CD4-positive, alpha-beta T cell treated with Interleukin-1 beta for 1 hour (primary cell): ENCODE measurements around the gene ERBB4.
"Not testable (repeated sequence)": the region's sequence is repeated elsewhere in the genome, so short reads cannot be mapped to it uniquely, and the experiment has no call there.

Source experiments
- DNase-seq, 2 donors: peaks; one replicate each; pipeline ENCODE4 v3.0.0-alpha.2; 2020 to 2022

The ERBB4 gene

DNA sequence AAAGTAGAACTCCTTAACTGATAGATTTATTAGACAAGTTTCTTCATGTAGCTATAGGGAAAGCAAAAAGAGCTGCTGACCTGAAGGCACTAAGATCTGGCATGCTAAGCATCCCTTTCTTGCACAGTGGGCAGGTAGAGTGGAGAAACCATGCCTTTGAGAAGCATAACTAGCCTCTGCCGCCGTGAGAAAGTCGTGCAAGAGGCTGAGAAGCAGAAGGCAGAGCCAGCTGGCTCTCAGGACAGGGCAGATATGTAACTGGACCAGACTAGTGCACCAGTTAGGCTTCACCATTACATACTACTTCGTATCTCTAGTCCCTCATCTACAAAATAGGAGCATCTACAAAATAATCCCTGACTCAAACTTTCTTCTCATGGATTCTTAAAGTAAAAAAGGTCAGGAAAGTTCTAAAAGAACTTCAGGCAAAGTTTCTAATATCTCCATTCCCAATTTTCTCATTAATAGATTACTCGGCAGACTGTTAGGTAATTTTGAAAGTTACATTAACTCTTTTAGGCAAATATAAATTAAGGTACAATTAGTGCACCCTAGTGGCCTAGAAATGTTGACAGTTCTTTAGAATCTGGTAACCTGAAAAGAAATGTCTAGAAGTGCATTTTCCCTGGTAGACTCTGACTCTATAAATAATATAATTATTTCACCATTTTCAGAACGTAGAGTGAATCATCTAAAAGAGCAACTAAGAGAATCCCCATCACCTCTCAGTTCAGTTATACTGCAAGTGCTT lies 10.3 kb downstream of the ERBB4 start:
- no peak for DNase-seq

DNA sequence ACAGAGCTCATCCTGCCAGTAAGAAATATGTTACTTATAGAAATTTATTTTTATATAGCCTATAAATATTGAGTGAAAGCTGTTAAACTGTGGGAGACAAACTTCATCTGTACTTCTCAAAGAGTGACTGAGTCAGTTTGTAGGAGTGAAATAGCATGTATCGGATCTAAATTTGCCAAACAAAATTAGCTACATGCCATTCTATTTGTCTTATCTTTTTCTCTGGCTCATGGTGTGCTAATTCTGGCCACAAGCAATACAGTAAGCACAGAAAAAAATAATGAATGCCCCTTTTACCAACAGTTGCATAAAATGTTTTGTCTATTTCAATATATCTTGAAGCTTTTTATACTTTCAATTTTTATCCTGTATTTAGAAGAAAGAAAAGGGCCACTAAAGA lies 12.5 kb downstream of the ERBB4 start:
- no peak for DNase-seq

DNA sequence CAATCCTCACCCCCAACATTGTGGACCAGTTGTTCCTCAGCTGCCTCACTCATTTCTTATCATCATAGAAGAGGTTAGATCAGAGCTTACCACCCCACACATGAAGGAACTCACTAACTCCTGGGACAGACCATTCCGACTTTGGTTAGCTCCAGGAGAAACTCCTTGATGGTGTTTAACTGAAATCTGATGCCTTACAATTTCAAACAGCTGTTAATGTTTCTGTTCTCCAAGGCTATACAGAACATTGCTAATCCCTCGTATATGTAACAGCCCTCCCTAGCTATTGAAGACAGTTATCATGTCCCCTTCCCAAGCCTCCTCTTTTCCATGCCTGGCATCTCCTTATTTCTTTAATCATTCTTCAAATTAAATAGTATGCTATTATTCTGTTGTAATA lies 14.8 kb downstream of the ERBB4 start:
- DNase-seq = no peak

DNA sequence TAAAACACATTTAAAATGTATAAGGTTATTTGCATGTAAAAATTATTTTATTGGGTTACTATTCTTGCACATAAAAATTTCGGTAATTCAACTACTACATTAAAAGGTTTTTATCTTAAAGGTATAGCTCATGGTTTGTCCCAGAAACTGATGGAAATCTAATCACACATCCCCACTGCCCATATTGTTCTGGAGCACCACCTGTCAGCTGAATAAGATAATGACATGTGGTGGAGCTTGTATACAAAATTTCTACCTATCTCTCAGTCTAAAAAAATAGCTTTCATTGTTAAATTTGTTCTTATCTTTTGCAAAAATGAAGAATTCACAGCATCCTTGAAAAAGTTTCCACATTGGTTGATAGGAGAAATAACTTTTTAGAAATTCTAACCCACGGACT lies 18.3 kb downstream of the ERBB4 start:
- DNase-seq = no peak

DNA sequence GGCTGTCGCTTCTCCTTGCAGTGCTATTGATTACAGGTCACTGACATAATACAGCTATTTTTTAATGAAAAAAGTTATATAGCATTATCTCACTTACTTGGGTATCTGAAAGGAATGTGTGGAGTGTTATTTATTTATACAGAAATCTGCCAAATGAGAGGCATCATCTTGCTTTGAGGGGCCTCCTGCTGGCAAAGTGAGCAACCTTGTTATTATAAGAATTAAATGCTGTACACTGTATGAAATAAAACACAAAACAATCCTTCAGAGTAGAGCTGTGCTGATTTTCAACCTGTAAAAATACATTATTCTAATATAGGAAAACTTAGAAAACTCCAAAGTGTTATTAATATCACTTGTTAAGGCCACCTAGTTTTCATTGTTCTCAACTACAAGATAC lies 20.9 kb downstream of the ERBB4 start:
- no peak for DNase-seq

DNA sequence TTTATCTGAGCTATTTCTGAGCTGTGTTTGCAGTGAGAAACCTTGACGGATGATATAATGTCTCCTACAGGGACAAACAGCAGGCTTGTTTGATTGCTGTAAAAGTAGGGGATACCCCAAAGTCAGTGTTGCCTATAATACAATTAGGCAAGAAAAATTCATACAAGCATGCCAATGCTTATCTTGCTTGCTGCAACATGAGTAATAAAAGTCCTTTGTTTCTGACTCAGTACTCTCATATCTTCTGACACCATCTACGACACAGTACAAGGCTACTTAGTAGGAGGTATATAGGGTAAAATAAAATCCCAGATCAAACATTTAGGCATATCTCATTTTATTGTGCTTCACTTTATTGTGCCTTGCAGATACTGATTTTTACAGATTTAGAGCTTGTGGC lies 33.0 kb downstream of the ERBB4 start:
- no peak for DNase-seq

DNA sequence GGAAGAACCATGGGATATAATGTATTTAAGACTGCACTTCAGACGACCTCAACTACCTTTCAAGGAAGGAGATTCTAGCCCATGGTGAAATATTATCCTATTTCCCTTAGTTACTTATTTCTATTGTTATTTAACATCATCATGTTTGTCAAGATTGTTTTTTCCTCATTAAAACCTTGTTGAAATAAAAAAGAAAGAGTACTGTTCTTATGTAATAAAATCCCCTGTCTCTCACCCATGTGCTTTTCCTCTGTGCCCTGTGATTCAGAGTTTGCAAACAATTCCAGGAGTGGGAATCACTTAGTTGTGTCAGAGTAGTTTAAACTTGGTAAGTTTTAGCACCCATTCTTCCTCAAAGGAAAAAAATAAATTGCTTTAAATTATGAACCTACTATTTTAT lies 43.6 kb downstream of the ERBB4 start:
- no peak for DNase-seq

DNA sequence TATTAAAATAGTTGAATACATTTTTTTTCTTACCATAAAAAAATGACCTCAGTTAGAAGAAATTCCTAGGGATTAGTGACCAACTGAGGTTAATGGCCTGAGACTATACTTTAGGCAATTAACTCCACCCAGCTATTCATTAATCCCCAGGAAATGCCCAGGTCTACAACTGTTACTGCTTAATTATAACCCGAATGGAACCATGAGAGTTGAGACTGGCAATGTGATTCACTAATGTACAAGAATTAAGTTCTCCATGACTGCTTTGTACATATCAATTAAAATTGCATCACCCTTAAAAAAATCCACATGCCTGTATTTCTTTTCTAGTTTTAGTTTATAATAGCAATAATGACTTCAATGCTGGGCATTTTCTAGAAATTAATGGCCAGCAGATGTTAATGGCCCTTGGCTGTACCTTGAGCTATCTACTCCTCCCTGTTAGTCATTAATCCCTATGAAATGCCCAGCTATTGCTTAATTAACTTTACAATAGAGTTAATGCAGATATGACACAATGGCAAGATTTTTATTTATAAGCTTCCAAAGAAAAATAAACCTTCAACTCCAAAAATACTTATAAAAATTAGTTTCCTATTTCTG lies 44.1 kb downstream of the ERBB4 start:
- no peak for DNase-seq

DNA sequence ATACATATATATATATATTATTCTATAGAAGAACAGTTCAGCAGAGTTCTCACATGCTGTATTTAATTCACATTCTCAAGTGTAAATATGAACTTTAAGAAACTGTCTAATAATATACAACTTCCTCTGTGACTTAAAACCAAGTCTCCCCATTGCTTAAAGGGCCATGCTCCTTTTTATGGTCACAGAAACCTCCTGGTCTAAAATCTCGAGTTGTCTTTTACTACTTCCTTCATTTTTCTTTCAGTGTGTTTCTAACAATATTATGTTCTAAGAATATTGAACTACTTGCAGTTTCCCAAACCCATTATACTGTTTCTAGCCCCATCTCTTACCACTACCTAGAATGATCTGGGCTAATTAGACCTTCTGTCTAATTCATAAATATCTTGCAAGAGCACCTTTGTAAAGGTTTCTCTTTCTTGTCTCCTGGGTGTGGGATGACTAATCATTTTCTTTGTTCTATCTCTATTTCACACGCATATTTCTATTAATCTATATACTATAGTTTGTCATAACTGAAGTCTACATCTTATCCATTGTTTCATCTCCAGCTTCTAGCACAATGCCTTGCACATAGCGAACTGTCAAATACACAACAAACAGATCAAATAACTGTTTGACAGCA lies 48.8 kb downstream of the ERBB4 start:
- DNase-seq = no peak

DNA sequence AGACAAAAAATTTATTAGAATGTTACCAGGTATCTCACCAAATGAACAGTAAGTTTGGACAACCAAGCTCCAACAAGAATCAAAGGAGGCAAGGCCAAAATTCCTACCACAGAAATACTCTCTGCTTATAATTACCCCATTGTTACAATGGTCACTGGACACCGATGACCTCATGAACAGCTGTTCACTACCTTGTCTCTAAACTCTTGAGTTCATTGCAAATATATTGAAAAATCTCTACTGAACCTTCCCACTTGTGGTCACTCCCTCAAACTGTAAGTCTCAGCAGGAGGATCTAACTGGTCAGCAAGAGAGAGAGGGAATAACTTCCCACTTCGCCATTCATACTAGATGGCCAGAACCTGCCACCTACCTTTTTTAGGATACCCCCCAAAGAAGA lies 50.0 kb downstream of the ERBB4 start:
- no peak for DNase-seq

DNA sequence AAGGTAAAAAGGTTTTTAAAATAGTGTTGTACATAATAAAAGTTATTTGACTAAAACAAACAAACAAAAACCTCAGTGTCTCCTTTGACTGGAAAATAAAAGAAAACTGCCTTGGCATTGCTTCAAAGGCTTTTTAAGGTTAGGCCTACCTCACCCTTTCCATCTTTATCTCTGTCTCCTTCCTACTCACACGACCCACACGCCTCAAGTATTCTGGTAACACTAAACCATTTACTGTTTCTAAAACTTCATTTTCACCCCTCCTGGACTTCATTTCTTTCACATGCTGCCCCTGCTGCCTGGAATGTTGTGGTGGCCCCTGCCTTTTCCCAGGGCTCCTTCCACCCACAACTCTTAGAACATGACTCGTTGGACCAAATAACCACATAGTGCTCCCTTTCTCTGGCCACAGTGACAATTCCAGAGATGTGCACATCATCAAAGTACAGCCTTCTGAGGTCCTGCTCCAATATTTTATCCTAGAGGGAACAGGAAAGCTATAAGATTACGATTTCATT lies 54.0 kb downstream of the ERBB4 start:
- DNase-seq = no peak

DNA sequence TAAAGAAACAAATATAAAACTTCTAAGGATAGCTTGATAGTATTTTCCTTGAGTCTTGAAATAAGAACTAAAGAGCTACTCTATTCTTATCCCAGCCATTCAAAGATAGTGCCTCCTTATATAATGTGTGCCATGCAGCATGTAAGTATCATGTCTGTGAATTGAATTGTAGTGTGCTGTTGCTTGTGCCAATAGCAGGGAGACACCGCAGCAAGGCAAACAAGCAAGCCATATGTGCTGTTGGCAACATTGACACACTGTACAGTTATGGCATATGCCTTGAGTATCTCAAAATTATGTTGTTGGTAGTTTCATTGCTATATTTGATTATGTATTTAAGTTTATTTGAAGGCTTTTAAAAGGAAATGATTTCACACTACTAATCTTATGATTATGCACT lies 58.2 kb downstream of the ERBB4 start:
- no peak for DNase-seq

DNA sequence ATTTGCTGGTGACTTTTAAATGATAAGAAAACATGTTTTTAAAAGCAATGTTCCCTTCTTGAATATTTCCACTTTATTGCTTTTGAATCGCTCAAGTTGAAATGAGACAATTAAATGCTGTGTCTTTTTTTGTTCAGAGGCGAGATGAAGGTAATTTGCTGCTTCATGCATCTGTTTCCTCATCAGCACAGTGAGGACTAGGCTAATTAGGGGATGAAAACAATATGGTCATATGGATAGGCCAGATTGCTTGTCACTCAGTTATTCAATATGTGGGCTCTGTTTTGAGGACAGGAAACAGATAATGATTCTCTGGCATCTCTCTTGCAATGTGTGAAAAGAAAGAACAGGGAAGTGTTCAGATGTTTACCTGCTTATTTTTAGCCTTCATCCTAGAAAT lies 61.0 kb downstream of the ERBB4 start:
- no peak for DNase-seq

DNA sequence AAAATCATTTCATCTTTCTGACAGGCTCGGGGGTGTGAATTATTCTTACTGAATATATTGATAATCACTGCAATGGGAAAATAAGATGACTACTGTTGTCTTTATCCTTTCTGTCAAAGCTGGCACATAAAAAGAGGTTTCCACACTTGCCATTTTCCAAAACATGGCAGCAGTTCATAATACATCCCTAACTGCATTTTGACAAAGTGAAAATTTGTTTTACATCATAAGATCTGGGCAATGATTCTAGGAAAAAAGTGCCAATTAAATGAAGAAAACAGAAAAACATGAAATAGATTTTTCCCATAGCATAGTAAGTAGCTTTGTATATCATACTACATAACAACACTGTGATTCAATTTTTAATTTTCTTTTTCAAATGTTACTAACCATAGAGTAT lies 65.4 kb downstream of the ERBB4 start:
- DNase-seq = no peak

DNA sequence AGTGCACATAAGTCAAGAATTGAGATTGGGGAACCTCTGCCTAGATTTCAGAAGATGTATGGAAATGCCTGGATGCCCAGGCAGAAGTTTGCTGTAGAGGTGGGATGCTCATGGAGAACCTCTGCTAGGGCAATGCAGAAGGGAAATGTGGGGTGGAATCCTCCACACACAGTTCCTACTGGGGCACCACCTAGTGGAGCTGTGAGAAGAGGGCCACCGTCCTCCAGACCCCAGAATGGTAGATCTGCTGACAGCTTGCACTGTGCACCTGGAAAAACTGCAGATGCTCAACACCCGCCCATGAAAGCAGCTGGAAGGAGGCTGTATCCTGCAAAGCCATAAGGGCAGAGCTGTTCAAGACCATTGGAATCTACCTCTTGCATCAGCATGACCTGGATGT lies 71.1 kb downstream of the ERBB4 start:
- DNase-seq = not testable (repeated sequence)

DNA sequence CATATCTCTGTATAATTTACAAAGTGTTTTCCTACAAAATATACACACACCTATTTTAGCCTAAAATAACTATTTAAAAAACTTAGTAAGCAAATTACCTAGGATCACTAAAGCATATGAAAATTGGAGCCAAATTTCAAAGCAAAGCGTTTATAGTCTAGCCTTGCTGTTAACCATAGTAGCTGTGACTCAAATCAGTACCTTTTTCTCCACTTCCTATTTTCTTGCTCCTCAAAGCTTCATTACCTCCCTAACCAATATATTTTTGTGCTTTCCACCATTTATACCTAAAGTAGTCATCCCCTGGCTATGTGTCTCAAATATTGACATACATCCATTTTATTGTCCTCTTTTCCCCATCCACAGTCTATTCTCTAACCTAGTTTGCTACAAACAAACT lies 73.1 kb downstream of the ERBB4 start:
- no peak for DNase-seq

DNA sequence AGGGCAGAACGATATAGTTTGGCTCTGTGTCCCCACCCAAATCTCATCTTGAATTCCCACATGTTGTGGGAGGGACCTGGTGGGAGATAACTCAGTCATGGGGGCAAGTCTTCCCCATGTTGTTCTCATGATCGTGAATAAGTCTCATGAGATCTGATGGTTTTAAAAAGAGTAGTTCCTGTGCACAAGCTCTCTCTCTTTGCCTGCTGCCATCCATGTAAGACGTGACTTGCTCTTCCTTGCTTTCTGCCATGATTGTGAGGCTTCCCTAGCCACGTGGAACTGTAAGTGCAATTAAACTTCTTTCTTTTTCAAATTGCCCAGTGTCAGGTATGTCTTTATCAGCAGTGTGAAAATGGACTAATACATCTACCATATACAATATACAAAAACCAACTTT lies 76.9 kb downstream of the ERBB4 start:
- not testable (repeated sequence) for DNase-seq

DNA sequence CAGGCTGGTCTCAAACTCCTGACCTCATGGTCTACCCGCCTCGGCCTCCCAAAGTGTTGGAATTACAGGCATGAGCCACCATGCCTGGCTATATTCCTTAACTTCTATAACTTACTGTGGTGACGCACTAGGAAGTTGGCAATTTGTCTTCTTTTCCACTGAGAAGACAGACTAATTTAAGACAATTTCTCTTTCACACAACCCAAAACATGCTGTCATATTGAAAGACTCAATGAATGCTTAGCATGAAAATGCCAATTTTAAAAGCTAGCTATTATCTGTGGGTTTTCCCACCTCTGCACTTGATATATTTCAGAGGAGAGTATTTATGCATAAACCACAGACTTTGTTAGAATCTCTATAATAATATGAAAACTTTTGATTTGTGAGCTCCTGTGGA lies 84.5 kb downstream of the ERBB4 start:
- no peak for DNase-seq

DNA sequence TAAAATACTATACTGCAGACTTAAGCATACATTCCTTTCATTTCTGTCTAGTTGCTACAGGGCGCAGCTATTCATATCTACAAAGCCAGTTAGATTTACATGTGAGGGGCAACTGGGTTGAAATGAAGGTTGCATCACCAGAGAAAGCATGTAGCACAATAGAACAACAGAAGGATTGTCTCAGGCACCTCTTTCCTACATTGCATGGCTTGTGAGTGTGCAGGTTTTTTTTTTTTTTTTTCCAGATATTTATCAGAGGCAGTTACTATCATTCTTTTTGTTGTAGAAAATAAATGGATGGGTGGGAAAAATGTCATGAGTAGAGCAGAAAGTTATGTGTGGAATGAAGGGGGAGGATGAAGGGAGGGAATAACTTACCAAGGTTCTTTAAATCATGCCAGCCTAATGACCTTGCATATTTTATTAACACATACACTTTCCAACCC lies 86.8 kb downstream of the ERBB4 start:
- no peak for DNase-seq

DNA sequence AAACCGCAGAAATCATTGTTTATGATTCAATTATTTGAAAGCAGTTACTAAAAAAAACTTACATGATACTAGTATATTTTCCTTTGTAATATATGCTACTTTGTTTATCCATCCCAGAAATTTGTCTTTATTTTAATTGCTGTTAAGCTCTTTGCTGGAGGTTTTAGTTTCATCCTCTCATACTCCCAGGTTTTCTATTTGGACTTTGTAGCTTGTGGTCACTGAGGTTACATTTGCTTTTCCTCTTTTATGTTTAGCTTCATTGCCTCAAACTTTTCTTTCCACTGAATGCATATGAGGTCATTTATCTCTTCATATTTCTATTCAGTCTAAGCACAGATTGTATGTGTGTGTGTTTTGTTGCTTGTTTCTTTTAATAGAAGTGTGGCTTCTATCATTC lies 89.9 kb downstream of the ERBB4 start:
- DNase-seq = no peak

DNA sequence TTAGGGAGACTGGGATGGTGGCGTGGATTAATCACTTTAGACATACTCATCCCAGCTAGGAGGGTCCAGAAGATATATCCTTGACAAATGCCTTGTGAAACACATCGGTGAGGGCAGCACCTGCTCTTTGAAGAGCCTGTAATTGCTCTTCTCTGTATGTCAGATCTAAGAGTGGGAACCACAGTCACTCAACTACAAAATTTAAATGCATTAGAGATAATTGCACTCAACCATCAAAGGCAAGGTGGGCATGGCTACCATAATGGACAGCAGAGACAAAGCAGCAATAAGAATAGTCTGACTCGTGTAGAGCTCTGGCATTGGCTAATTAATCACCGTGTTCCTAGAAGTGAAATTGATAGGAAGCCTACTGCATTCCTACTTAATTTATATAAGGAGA lies 96.8 kb downstream of the ERBB4 start:
- no peak for DNase-seq

DNA sequence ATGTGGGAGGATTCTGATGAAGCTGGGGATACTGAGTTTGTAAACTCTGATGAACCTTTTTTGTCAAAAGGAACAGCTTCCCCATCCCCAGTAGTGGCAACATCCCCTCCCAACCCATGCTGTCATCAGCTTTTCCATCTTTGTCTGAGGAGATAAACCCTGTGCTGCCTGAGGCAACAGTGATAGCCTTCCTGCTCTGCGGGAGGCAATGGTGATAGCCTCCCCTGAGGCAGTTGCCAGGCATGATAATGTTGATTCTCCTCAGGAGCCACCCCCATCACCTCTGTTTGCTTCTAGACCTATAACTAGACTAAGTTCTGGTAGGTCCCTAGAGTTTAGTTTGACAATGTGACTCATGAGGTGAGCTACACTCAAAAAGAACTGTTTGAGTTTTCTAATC lies 97.5 kb downstream of the ERBB4 start:
- DNase-seq = no peak

DNA sequence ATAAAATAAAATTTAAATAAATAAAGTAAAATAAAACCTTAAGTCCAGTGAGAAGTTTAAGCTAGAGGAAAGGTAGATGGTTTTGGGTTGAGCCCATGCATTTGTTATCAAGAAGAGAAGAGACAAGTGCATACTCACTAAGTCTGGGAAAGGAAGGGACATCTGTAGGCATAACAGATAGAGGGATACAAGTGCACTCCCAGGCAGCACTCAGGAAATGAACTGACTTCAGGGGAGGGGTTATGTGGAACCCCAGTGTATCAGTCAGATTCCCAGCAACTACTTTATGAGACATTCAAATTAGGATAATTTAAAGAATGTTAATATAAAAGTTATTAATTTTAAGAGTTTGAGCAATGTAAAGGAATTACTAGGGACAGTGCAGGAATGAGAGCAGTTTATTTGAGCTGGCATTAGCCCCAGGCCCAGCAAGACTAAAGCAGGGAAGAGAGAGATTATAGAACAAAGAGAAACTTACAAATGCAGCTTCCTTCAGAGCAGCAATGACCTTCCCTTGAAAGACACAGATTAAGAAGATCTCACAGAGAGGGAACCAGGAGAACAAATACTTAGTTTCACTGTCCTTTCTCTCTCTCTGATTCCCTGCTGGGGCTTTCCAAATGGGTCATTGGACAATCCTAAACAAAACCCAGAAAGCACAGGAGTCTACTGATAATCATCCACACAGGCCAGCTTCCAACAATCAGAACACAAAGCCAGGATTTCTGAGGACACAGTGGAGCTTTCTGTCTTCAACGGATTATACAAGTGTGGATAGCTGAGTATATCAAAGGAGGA lies 109.7 kb downstream of the ERBB4 start:
- no peak for DNase-seq
